Keratinocyte (primary cell): ENCODE results near the gene DDX27. TPM values are rescaled to one million over a fixed set of nuclear protein-coding genes. Genes with fewer than 3 reads are reported as not detected.

Experiments
- DNase-seq: peaks from one replicate; pipeline ENCODE4 v3.0.0-alpha.2; 2011; ENCODE audit warnings: low read depth, missing footprints, low spot score
- FAIRE-seq: peaks from 2 replicates; lab custom pipeline; 2011; peaks lifted over from hg19 to GRCh38; lab: Jason Lieb, UNC
- H2AFZ ChIP-seq: 2 replicates; pipeline ENCODE4 v1.6.0; 2012; ENCODE audit warnings: low read length, control low read depth, inconsistent platforms; ENCODE audit not compliant: control insufficient read depth
- H3K27ac ChIP-seq: 2 replicates; pipeline ENCODE4 v1.5.1; 2011; ENCODE audit warnings: low read length; ENCODE audit not compliant: control insufficient read depth, insufficient read depth
- H3K27me3 ChIP-seq: 3 replicates; pipeline ENCODE4 v1.6.0; 2011; ENCODE audit warnings: low read length; ENCODE audit not compliant: control insufficient read depth, insufficient read depth; ENCODE audit errors: extremely low read depth
- H3K36me3 ChIP-seq, 2 experiments: 2 replicates in 1 of 2; 3 replicates in 1 of 2; pipeline ENCODE4 v1.5.1; 2011; ENCODE audit warnings: low read length in 2 of 2, mild to moderate bottlenecking in 1 of 2; ENCODE audit not compliant: control insufficient read depth in 2 of 2, insufficient read depth in 2 of 2; ENCODE audit errors: extremely low read depth in 1 of 2
- H3K4me1 ChIP-seq: 3 replicates; pipeline ENCODE4 v1.5.1; 2011; ENCODE audit warnings: low read length; ENCODE audit not compliant: control insufficient read depth, insufficient read depth; ENCODE audit errors: extremely low read depth
- H3K4me2 ChIP-seq: 3 replicates; pipeline ENCODE4 v1.6.0; 2011; ENCODE audit warnings: low read depth, low read length; ENCODE audit not compliant: control insufficient read depth, insufficient read depth; ENCODE audit errors: extremely low read depth
- H3K4me3 ChIP-seq, 3 experiments: fragments of 200-600 bp in 1 of 3; sonication (generic) in 1 of 3; 2 replicates in 2 of 3; 3 replicates in 1 of 3; pipeline ENCODE4 v1.5.1; 2011 to 2016; ENCODE audit warnings: low read length in 3 of 3, mild to moderate bottlenecking in 3 of 3, control low read depth in 2 of 3, inconsistent platforms in 1 of 3, low read depth in 1 of 3, mixed read lengths in 1 of 3, mixed run types in 1 of 3, moderate library complexity in 1 of 3; ENCODE audit not compliant: control insufficient read depth in 2 of 3, insufficient read depth in 2 of 3; ENCODE audit errors: extremely low read depth in 1 of 3
- H3K79me2 ChIP-seq: 2 replicates; pipeline ENCODE4 v1.6.0; 2012; ENCODE audit warnings: low read length; ENCODE audit not compliant: control insufficient read depth, insufficient read depth
- H3K9ac ChIP-seq: 3 replicates; pipeline ENCODE4 v1.6.0; 2011; ENCODE audit warnings: low read length; ENCODE audit not compliant: control insufficient read depth, insufficient read depth; ENCODE audit errors: extremely low read depth
- H3K9me1 ChIP-seq: 3 replicates; pipeline ENCODE4 v1.6.0; 2011; ENCODE audit warnings: low read length; ENCODE audit not compliant: control insufficient read depth, insufficient read depth; ENCODE audit errors: extremely low read depth
- H3K9me3 ChIP-seq: 2 replicates; pipeline ENCODE4 v1.5.1; 2012; ENCODE audit warnings: low read depth, low read length; ENCODE audit not compliant: control insufficient read depth
- H4K20me1 ChIP-seq: 3 replicates; pipeline ENCODE4 v1.6.0; 2011; ENCODE audit warnings: low read length; ENCODE audit not compliant: control insufficient read depth, insufficient read depth; ENCODE audit errors: extremely low read depth
- EZH2 ChIP-seq: IDR thresholded peaks from one replicate; pipeline ENCODE4 v1.6.1; 2012; ENCODE audit warnings: inconsistent platforms, mild to moderate bottlenecking, low read length, moderate library complexity
- dilution Hi-C: fragments of 300-500 bp; cut with MboI; formaldehyde crosslinking; loops from one replicate; pipeline ENCODE4 v1.7.0; 2020; ENCODE audit warnings: low sequenced_read_pairs; ENCODE audit not compliant: extremely low pct_ligation_motif_present
- polyA plus RNA-seq, 5 experiments: library from polyadenylated mRNA; depleted of rRNA in 3 of 5; stranded (reverse) in 3 of 5; stranded (forward) in 1 of 5; unstranded in 1 of 5; fragments of >200 nt; gene quantifications; 1 replicate in 1 of 5; 2 replicates in 3 of 5; 3 replicates in 1 of 5; pipeline versions ENCODE4 v1.2.1 to v1.2.3, GENCODE V29; 2011 to 2012; ENCODE audit warnings: missing spikeins in 2 of 5, low read depth in 1 of 5, low replicate concordance in 1 of 5
- TF ChIP-seq, protein P1 (sequence below), 3 experiments: IDR thresholded peaks in 1 of 3; conservative IDR thresholded peaks in 1 of 3; optimal IDR thresholded peaks in 1 of 3; 2 replicates in 2 of 3; 3 replicates in 1 of 3; pipeline versions ENCODE3 to v1.5.1; 2011; ENCODE audit warnings: low read length in 3 of 3, mild to moderate bottlenecking in 3 of 3, moderate library complexity in 2 of 3, control low read depth in 1 of 3, inconsistent platforms in 1 of 3; ENCODE audit not compliant: insufficient read depth in 2 of 3; ENCODE audit errors: extremely low read depth in 1 of 3

Gene DDX27
- polyA plus RNA-seq, 1 donor (not counting 4 experiments of a cell fraction or from before 2014, with no cell fraction given), result 34.5 TPM

DNA sequence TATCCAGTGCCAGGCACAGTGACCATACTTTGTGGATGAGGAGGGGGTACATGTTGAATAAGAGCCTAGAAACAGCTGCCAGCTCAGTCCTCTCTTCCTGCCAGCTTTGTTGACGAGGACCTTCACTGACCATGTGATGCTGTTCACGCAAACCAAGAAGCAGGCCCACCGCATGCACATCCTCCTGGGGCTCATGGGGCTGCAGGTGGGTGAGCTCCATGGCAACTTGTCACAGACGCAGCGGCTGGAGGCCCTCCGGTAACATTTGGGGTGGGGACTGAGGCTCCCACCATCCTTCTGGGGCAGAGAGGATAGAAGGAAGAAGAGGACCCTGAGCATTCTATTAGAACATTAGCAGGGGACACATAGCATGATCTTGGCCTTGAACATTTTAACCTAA is 15.6 kb downstream of the DDX27 start:
- peaks cover 49 to 50% of the 10 kb centered on the region in 2 experiments for H3K36me3 ChIP-seq
- no peak for DNase-seq

DNA sequence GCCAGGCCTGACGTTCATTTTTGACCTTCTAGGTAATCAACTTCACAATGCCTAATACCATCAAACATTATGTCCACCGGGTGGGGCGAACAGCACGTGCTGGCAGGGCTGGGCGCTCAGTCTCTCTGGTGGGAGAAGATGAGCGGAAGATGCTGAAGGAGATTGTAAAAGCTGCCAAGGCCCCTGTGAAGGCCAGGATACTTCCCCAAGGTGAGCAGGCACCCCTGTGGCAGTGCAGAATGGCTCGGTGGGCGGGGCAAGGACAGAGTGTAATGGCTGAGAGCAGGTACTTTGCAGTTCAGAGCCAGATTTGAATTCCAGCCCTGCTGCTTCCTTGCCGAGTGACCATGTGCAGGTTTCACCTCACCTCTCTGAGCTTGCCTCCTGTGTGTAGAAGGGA is 17.1 kb downstream of the DDX27 start:
- Histone ChIP-seq H2AFZ (no peak overlapping the region), H3K4me1 (no peaks in the 10 kb centered on the region), H3K9me3 (no peaks in the 10 kb centered on the region), H3K4me2 (no peak overlapping the region), H3K36me3 (peaks cover 36 to 44% of the 10 kb centered on the region in 2 experiments), H3K9ac (no peak overlapping the region), H4K20me1 (no peaks in the 10 kb centered on the region), H3K27ac (no peak overlapping the region), H3K9me1 (no peaks in the 10 kb centered on the region), H3K4me3 (no peak overlapping the region), H3K79me2 (no peaks in the 10 kb centered on the region), H3K27me3 (no peaks in the 10 kb centered on the region)
- no peak for TF ChIP-seq EZH2
- TF ChIP-seq, protein P1, sequence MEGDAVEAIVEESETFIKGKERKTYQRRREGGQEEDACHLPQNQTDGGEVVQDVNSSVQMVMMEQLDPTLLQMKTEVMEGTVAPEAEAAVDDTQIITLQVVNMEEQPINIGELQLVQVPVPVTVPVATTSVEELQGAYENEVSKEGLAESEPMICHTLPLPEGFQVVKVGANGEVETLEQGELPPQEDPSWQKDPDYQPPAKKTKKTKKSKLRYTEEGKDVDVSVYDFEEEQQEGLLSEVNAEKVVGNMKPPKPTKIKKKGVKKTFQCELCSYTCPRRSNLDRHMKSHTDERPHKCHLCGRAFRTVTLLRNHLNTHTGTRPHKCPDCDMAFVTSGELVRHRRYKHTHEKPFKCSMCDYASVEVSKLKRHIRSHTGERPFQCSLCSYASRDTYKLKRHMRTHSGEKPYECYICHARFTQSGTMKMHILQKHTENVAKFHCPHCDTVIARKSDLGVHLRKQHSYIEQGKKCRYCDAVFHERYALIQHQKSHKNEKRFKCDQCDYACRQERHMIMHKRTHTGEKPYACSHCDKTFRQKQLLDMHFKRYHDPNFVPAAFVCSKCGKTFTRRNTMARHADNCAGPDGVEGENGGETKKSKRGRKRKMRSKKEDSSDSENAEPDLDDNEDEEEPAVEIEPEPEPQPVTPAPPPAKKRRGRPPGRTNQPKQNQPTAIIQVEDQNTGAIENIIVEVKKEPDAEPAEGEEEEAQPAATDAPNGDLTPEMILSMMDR (optimal IDR thresholded peaks at IDR 0.05 in 1 of 3, IDR thresholded peaks at IDR 0.05 in 1 of 3, conservative IDR thresholded peaks at IDR 0.05 in 1 of 3; ENCODE audit: extremely low read depth in 1 of 3, insufficient read depth in 2 of 3, low read length in 3 of 3), result no peak
- FAIRE-seq (no peak), DNase-seq (no peak)
- dilution Hi-C loops, result no loop called here

More for the DNA sequence above, 15.6 kb downstream of the DDX27 start:
- Histone ChIP-seq H3K27ac (no peak overlapping the region), H3K9ac (no peak overlapping the region), H3K27me3 (no peaks in the 10 kb centered on the region), H3K4me3 (no peak overlapping the region), H3K79me2 (no peaks in the 10 kb centered on the region), H3K4me2 (no peak overlapping the region), H3K9me1 (no peaks in the 10 kb centered on the region), H4K20me1 (no peaks in the 10 kb centered on the region), H3K4me1 (peaks cover 2% of the 10 kb centered on the region), H3K9me3 (no peaks in the 10 kb centered on the region), H2AFZ (no peak overlapping the region)
- FAIRE-seq, result no peak
- dilution Hi-C loops, result no loop called here
- TF ChIP-seq, protein P1 (optimal IDR thresholded peaks at IDR 0.05 in 1 of 3, IDR thresholded peaks at IDR 0.05 in 1 of 3, conservative IDR thresholded peaks at IDR 0.05 in 1 of 3; ENCODE audit: extremely low read depth in 1 of 3, insufficient read depth in 2 of 3, low read length in 3 of 3), result no peak
- TF ChIP-seq EZH2, result no peak
